Activated T-helper 1 cell treated with anti-CD3 and anti-CD28 coated beads, Interleukin-2, amount 50 U/mL, for 16 hours (primary cell): ENCODE results near the gene EIF3L.

Source experiments
- DNase-seq, 2 donors: peaks; one replicate each; pipeline ENCODE4 v3.0.0-alpha.2; 2020; ENCODE audit warnings: low read depth in 1 of 2, low spot score in 1 of 2

The EIF3L gene

DNA sequence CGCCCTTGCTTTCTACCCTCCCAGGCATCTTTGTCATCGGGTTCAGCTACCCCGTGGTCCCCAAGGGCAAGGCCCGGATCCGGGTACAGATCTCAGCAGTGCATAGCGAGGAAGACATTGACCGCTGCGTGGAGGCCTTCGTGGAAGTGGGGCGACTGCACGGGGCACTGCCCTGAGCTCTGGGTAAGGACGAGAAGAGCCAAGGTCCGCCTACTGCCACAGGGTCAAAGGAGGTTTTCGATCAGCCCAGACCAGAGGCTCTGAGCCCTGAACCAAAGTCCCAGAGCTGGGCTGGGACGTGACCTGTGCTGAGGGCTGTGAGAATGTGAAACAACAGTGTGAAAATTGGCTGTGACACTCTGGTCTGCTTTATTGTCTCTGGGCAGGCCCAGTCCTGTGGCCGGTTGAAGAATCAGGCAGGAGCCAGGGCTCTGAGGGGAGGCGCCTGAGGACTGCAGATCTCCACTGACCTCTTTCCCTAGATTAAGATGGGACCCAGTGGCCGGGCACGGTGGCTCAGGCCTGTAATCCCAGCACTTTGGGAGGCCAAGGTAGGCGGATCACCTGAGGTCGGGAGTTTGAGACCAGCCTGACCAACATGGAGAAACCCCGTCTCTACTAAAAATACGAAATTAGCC, 32.6 kb upstream of the EIF3L start:
- no peak for DNase-seq

DNA sequence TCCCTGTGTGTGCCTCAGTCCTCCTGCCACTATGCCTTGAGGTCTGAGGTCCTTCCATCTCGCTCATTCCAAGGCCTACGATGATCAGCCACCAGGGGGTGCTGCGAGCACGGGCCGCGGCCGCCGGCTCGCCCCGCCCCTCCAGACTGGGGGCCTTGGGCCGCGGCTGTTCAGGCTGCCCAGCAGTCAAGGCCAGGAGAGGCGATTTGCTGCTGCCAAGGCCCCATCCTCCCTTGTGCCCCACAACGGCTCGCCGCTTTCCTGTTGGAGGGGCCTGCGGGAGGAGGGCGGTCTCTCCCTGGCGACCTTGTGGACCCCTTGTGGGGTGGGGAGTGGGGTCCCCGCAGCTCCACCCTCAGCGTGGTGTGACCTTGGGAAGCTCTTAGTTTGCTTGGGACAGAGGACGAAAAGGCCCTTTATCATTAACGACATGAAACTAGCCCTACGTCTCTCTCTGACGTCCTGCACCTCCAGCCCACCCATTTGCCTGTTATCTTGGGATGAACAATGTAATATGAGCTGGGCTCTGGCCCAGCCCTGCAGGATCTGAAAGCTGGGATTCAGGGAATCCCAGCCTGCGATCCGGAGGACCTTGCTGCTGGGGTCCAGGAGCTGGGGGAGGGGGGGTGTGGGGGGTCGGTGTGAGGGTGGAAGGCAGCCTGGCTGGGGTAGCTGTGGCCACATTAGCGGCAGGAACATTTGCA, 31.4 kb upstream of the EIF3L start:
- DNase-seq: peak; percentile 70 to 72

- peak; percentile 33 to 45 for DNase-seq
Measured at GRCh38 chr22:37818409-37819104, 30.7 kb upstream of the EIF3L start.

GRCh38 chr22:37819105-37819433, 30.1 kb upstream of the EIF3L start:
- no peak for DNase-seq

- DNase-seq: no peak
Measured at GRCh38 chr22:37820350-37820749, 28.9 kb upstream of the EIF3L start.

- no peak for DNase-seq
Measured at GRCh38 chr22:37822079-37822833, 27.0 kb upstream of the EIF3L start.

DNA sequence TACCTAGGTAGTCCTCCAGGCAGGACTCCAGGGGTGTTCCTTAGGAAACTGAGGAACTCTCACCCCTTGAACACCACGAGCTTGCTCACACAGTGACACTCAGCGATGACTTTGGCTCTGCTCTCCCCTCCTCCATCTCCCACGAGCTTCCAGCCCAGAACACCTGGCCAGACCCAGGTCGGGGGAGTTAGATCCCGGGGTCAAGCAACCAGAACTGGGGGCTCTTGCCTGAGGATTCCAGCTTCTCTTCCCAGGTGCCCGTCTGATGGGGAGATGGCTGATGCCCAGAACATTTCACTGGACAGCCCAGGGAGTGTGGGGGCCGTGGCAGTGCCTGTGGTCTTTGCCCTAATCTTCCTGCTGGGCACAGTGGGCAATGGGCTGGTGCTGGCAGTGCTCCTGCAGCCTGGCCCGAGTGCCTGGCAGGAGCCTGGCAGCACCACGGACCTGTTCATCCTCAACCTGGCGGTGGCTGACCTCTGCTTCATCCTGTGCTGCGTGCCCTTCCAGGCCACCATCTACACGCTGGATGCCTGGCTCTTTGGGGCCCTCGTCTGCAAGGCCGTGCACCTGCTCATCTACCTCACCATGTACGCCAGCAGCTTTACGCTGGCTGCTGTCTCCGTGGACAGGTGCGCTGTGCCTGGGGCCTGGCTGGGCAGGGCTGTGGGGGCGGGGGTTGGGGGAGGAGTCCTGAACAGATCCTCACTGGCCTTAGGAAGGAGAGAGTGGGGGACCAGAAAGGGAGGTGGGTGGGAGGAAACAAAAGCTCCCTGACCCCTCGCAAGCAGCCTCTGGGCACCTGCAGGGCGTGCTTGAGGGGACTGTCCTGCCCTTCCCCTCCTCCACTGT, 25.9 kb upstream of the EIF3L start, which contains the start of gene GALR3:
GALR3 (plus strand) TSS at position 249 of the 852 bp plus-strand sequence; CDS start at position 274, 25 bp downstream.
- no peak for DNase-seq

GRCh38 chr22:37824674-37825641, 24.3 kb upstream of the EIF3L start:
- no peak for DNase-seq

- DNase-seq: no peak
Measured at GRCh38 chr22:37827056-37827455, 22.2 kb upstream of the EIF3L start.

- no peak for DNase-seq
Measured at GRCh38 chr22:37830093-37830842, 19.0 kb upstream of the EIF3L start.

- no peak for DNase-seq
Measured at GRCh38 chr22:37831472-37831871, 17.7 kb upstream of the EIF3L start.

DNA sequence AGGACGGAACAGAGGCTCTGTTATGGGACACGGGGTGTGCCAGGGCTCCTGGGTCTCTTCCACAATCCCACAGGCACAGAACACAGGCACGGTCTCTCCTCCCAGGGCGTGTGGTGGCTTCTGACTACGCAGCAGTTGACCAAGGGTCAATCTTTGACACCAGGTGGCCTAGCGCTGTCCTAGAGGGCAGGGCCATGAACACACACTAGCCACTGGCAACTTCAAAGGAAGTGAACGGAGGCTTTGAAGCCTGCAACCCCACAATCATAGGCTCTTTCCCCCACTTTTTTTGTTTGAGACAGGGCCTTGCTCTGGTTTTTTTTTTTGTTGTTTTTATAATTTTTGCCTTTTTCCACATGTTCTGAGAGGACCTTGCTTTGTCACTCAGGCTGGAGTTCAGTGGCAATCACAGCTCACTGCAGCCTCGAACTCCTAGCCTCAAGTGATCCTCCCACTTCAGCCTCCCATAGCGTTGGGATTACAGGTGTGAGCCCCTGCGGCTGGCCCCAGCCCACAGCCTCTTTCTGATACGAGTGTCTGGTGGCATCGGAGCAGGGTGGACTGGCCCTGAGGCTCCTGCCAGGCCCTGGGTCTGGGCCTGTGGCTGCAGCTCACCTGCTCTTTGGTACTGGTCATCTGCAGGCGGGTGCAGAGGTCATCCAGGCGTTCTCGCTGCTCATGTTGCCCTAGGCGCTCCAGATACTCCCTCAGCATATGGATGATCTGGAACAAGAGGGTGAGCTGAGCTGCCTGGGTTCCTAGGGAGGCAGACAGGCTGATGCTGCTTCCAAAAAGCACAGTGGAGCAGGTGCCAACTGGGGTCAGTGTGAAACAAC, 17.0 kb upstream of the EIF3L start:
- no peak for DNase-seq

- DNase-seq: no peak
Measured at GRCh38 chr22:37842015-37842793, 7.0 kb upstream of the EIF3L start.

DNA sequence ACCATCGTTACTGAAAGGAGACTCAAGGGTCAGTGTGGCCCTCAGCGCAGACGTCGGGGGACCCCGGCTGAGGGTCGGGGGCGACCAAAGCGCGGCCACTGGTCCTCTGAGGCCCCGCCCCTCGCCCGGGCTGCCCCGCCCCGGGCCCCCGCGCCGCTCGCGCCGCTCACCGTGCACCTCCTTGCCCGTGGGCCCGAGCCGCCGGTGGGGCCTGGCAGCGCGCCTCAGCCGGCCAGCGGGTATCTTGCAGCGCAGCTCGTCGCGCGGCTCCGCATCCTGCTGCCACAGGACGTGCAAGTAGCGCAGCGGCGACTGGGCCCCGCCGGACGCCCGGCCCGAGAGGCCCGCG, 5.5 kb upstream of the EIF3L start:
- peak in 1 of 2 donors; percentile 41 for DNase-seq

- no peak for DNase-seq
Measured at GRCh38 chr22:37844904-37845329, 4.3 kb upstream of the EIF3L start.

DNA sequence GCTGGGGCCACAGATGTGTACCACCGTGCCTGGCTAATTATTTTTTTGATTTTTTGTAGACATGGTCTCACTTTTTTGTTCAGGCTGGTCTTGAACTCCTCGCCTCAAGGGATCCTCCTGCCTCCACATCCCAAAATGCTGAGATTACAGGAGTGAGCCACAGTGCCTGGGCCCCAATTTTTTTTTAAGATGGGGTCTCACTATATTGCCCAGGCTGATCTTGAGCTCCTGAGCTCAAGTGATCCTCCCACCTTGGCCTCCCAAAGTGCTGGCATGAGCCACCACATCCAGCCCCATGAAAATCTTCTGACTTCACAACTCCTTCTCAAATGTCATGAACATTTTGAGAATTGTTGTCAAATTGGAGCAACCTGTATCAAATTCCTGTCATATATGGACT, 2.8 kb upstream of the EIF3L start:
- no peak for DNase-seq

DNA sequence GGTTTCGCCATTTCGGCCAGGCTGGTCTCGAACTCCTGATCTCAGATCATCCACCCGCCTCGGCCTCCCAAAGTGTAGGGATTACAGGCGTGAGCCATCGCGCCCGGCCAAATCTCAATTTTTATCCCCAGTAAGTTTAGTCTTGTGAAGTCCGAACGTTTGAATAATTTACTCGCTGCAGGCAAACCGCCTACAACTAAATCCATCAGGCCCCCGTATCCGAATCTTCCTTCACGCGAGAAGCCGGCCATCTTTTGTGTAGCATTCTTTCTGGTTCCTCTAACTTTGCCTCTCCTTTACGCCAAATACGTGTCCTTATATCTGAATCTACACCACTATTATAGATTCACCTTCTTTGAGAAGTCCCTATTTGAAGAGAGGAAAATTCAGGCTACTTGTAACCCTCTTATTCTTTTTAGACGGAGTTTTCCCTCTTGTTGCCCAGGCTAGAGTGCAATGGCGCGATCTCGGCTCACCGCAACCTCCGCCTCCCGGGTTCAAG, 581 bp upstream of the EIF3L start:
- no peak for DNase-seq
